ENCODE measurements around the gene RABEP2. TPM values are rescaled to one million over a fixed set of nuclear protein-coding genes. Genes with fewer than 3 reads are reported as not detected.

Gene RABEP2
- total RNA-seq, 1 donor from 2014 or later: 20.0 TPM

DNA sequence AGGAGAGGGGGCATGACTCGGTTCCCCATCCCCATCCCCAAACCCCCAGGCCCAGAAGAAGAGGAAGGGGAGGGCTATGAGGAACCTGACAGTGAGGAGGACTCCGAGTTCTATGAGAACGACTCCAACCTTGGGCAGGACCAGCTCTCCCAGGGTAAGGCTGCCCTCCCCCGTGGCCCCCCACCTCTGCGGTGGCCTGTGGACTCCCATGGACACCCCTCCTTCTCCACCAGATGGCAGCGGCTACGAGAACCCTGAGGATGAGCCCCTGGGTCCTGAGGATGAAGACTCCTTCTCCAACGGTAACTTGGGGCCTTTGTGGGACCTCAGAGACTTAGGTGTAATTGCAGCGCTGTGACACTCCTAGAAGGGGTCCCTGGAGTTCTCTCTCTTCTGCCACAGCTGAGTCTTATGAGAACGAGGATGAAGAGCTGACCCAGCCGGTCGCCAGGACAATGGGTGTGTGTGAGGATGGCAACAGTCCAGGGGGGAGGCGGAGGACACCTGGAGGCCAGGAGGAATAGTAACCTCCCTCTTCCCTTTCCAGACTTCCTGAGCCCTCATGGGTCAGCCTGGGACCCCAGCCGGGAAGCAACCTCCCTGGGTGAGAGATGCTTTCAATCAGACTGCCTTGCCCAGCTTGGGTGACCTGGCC is 12.3 kb upstream of the RABEP2 start:
- DNase-seq (ENCODE audit: extremely low spot score, unreplicated experiment): no peak
- Mint-ChIP-seq H3K36me3 (ENCODE audit: unreplicated experiment) (no peaks in the 10 kb centered on the region), H3K27me3 (ENCODE audit: unreplicated experiment) (no peaks in the 10 kb centered on the region), H3K9me3 (ENCODE audit: unreplicated experiment) (no peaks in the 10 kb centered on the region), H3K4me3 (ENCODE audit: unreplicated experiment) (no peak overlapping the region), H3K4me1 (ENCODE audit: unreplicated experiment) (no peaks in the 10 kb centered on the region), H3K27ac (ENCODE audit: unreplicated experiment) (no peak overlapping the region)
- no peak for TF ChIP-seq CTCF (IDR thresholded peaks at IDR 0.05)

GRCh38 chr16:28936784-28937155 is 11.7 kb upstream of the RABEP2 start:
- H3K27me3 Mint-ChIP-seq (ENCODE audit: unreplicated experiment): no peaks in the 10 kb centered on the region
- H3K27ac Mint-ChIP-seq (ENCODE audit: unreplicated experiment): no peak overlapping the region
- no peak for TF ChIP-seq CTCF (IDR thresholded peaks at IDR 0.05)
- H3K36me3 Mint-ChIP-seq (ENCODE audit: unreplicated experiment): no peaks in the 10 kb centered on the region
- no peaks in the 10 kb centered on the region for H3K9me3 Mint-ChIP-seq (ENCODE audit: unreplicated experiment)
- no peaks in the 10 kb centered on the region for H3K4me1 Mint-ChIP-seq (ENCODE audit: unreplicated experiment)
- no peak overlapping the region for H3K4me3 Mint-ChIP-seq (ENCODE audit: unreplicated experiment)
- no peak for DNase-seq (ENCODE audit: extremely low spot score, unreplicated experiment)

GRCh38 chr16:28935924-28936783 is 11.1 kb upstream of the RABEP2 start:
- no peaks in the 10 kb centered on the region for H3K36me3 Mint-ChIP-seq (ENCODE audit: unreplicated experiment)
- no peaks in the 10 kb centered on the region for H3K27me3 Mint-ChIP-seq (ENCODE audit: unreplicated experiment)
- no peak overlapping the region for H3K4me3 Mint-ChIP-seq (ENCODE audit: unreplicated experiment)
- no peaks in the 10 kb centered on the region for H3K9me3 Mint-ChIP-seq (ENCODE audit: unreplicated experiment)
- TF ChIP-seq CTCF (IDR thresholded peaks at IDR 0.05): no peak
- no peak overlapping the region for H3K27ac Mint-ChIP-seq (ENCODE audit: unreplicated experiment)
- DNase-seq (ENCODE audit: extremely low spot score, unreplicated experiment): no peak
- no peaks in the 10 kb centered on the region for H3K4me1 Mint-ChIP-seq (ENCODE audit: unreplicated experiment)

GRCh38 chr16:28935346-28935745 is 10.3 kb upstream of the RABEP2 start:
- no peak for DNase-seq (ENCODE audit: extremely low spot score, unreplicated experiment)
- Mint-ChIP-seq H3K27me3 (ENCODE audit: unreplicated experiment) (no peaks in the 10 kb centered on the region), H3K9me3 (ENCODE audit: unreplicated experiment) (no peaks in the 10 kb centered on the region), H3K27ac (ENCODE audit: unreplicated experiment) (no peak overlapping the region), H3K4me3 (ENCODE audit: unreplicated experiment) (no peak overlapping the region), H3K4me1 (ENCODE audit: unreplicated experiment) (no peaks in the 10 kb centered on the region), H3K36me3 (ENCODE audit: unreplicated experiment) (no peaks in the 10 kb centered on the region)
- TF ChIP-seq CTCF (IDR thresholded peaks at IDR 0.05): no peak

DNA sequence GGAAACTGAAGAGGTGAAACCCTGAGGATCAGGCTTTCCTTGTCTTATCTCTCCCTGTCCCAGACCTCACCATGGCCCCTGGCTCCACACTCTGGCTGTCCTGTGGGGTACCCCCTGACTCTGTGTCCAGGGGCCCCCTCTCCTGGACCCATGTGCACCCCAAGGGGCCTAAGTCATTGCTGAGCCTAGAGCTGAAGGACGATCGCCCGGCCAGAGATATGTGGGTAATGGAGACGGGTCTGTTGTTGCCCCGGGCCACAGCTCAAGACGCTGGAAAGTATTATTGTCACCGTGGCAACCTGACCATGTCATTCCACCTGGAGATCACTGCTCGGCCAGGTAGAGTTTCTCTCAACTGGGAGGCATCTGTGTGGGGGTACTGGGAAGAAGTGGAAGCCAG is 8.1 kb upstream of the RABEP2 start:
- H3K27ac Mint-ChIP-seq (ENCODE audit: unreplicated experiment): no peak overlapping the region
- no peak overlapping the region for H3K4me3 Mint-ChIP-seq (ENCODE audit: unreplicated experiment)
- no peaks in the 10 kb centered on the region for H3K36me3 Mint-ChIP-seq (ENCODE audit: unreplicated experiment)
- H3K27me3 Mint-ChIP-seq (ENCODE audit: unreplicated experiment): no peaks in the 10 kb centered on the region
- no peaks in the 10 kb centered on the region for H3K4me1 Mint-ChIP-seq (ENCODE audit: unreplicated experiment)
- H3K9me3 Mint-ChIP-seq (ENCODE audit: unreplicated experiment): no peaks in the 10 kb centered on the region
- no peak for TF ChIP-seq CTCF (IDR thresholded peaks at IDR 0.05)
- no peak for DNase-seq (ENCODE audit: extremely low spot score, unreplicated experiment)

Data from osteocyte (in vitro differentiated cells).